GM19035 (cell line): ENCODE results near the gene TCAIM.
A peak's percentile ranks its signal among the peaks of the same experiment; 100 is the strongest.

Source experiments
- ATAC-seq: cut with Tn5 transposase; IDR thresholded peaks from one replicate; pipeline ENCODE4 v1.9.1; 2021; ENCODE audit not compliant: unreplicated experiment

The TCAIM gene, protein sequence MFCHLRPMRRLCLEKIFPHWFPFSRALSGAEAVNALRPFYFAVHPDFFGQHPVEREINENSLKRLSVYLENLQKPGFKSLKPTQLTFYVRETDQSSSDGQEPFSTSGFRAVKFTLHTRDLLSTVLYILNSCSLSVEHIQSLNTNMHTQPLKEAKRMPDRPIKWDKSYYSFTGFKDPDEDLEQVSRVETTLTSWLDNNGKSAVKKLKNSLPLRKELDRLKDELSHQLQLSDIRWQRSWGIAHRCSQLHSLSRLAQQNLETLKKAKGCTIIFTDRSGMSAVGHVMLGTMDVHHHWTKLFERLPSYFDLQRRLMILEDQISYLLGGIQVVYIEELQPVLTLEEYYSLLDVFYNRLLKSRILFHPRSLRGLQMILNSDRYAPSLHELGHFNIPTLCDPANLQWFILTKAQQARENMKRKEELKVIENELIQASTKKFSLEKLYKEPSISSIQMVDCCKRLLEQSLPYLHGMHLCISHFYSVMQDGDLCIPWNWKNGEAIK

DNA sequence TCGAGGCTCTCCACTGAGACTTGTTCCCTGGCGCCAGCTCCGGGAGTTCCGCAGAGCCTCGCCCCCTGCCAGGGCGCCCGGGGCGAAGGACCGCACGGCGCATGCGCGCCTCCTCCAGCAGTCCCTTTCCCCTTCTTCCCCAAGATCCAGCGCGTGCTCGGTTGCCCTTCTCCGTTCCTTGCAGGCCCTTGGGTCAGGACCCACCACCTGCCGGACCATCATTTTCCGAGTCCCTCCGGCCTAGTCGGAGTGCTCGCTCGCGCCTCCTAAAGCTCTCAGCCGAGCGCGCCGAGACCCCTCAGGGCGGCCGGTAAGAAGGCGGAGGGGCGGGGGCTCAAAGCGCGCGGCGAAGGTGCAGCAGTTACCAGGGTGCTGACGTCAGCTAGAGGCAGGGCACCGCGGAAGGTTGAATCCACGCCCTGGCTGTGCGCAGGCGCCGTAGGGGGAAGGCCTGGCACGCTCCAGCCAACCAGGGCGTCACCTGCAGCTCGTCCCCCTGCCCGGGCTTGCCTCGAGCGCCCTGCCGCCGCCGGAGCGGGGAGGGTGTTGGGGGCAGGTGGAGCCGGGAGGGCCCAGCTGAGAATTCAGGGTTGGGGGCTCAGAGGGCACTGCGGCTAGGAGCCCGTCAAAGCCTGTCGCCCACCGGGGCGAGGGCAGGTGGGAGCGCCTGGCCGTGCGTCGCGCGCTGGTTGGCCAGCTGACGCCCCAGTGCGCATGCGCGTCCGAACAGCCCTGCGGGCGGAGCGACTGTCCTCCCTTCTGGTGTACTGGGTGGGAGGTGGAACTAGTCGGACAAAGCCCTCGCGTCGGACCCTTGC, at the start of gene TCAIM:
Gene TCAIM (plus strand): TSS at position 757 of the 818 bp plus-strand sequence. CDS start 16,017 bp downstream, outside the sequence.
- ATAC-seq: peak; percentile 94

DNA sequence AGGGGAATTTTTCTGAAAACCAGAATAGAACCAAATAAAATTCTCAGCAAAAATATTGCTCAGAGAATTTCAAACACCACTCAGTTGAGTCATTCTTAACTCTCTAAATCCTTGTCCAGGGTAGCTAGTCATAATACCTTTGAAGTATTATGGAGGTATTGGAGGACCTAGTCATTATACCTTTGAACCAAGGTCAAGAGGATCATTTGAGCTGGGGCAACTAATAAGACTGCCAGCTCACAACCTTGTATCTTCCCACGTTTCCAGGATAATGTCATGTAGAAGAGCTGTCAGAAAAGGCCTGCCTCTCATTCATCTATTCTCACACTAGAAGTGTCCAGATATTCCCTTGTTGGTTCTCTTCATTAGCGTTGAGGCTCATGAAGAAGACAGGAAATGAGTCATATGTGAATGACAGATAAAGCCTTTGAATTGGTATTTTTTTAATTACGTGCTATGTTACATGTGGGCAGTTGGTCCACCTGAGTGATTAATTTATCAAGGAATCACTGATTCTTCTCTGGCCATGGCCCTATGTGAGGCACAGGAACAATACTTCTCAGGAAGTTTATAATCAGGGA, 48.6 kb upstream of the TCAIM start:
- ATAC-seq: no peak

DNA sequence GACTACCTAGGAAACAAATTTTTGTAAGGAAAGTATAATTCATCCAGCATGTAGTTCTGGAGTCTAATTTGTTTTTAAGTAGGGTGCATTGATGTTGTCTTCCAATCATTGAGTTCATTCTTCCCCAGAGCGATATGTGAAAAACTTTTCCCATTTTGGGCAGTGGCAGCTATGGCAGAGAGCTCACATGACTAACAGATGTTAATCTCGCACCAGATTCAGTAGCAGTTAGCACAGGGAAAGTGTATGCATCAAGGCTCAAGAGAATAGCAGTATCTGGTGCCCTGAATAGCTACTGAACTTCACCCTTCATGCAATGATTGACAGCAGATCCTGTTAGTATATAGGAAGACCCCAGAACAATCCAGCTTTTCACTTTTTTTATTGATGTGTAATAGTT, 46.3 kb upstream of the TCAIM start:
- no peak for ATAC-seq

DNA sequence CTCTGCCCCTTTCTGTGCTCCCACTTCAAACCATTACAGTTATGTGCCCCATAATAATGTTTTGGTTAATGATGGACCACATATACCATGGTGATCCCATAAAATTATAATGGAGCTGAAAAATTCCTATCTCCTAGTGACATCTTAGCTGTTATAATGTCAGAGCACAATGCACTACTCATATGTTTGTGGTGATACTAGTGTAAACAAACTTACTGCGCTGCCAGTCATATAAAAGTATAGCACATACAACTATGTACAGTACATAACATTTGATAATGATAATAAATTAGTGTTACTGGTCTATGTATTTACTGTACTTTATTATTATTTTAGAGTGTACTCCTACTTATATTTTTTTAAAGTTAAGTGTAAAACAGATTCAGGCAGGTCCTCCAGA, 45.6 kb upstream of the TCAIM start:
- no peak for ATAC-seq

DNA sequence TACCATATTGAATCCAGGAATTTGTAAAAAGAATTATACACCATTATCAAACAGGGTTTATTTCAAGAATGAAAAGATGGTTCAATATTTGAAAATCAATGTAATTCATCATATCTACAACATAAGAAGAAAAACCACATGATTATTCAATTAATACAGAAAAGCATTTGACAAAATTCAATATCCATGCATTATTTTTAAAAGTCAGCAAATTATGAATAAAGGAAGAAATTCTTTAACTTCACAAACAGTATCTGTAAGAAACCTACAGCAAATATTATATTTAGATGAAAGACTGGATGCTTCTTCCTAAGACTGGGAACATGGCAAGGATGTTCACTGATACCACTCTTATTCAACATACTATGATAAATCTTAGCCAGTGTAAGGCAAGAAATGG, 41.3 kb upstream of the TCAIM start:
- no peak for ATAC-seq

DNA sequence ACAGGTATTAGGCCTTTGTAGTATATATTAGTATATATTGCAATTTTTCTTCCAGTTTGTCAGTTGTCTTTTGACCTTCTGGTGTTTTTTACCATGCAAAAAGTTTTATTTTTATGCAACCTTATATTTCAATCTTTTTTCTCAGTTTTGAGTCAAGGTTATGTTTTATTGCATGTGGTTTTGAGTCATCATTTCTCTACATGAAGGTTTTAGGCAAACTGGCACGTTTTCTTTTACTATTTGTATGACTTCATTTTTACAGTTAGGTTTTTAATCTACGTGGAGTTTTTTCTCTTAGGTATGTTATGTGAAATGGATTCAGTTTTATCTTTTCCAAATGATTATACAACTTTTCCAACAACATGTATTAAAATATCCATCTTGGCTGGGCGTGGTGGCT, 36.8 kb upstream of the TCAIM start:
- ATAC-seq: no peak

DNA sequence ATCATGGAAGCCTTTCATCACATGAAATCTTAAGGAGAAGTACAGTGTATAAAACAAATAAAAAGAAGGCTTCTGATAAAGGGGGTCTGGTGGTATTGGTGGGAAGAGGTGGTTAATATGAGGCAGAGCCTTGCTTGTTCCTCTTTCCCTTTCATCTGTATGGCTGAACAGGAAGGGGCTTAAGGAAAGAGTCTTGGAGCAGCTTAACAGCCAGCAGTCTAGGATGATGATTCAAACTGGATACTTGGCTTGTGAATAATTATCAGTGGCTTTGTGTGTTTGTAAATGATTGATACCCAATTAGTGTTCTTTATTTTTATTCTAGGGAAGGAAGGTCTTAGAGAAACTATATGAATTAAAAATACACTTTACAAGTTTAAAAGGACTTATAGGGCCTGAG, 29.1 kb upstream of the TCAIM start:
- no peak for ATAC-seq

DNA sequence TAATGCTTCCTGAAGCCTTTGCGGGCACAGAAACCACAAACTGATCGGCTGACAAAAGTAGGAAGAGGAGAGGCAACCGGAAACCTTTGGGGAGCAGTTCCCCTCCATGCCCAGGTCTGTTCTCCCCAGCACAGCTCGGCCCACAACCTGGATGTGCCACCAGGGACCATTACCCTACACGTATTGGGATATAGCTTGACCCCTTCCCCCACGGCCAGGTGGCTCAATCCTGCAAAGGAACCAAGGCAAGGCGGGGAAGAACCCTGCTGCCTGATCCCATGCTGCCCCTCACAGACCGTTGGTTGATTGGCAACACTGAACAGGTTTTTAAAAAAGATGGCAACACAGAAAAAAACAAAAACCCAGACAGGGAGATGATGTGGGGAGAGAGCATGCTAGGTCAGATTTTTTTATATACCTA, 19.7 kb upstream of the TCAIM start:
- ATAC-seq: no peak

DNA sequence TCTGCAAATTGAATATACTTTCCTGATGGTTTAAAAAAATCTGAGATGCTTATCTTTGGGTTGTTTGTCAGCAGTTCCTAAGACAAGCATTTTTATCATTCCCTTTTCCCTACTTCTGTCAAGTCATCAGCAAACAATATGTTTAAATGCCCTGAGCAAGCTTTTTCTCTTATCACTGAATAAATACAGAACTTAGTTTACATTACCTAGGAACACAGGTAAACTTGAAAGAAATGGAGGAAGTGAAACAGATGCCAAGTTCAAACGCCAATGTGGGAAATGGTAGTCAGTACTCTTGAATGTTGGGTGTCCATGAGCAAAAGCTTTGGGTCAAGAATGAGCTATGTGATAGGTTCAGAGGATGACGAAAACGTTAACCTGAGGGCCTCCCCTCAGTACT, 17.2 kb upstream of the TCAIM start:
- ATAC-seq: no peak

DNA sequence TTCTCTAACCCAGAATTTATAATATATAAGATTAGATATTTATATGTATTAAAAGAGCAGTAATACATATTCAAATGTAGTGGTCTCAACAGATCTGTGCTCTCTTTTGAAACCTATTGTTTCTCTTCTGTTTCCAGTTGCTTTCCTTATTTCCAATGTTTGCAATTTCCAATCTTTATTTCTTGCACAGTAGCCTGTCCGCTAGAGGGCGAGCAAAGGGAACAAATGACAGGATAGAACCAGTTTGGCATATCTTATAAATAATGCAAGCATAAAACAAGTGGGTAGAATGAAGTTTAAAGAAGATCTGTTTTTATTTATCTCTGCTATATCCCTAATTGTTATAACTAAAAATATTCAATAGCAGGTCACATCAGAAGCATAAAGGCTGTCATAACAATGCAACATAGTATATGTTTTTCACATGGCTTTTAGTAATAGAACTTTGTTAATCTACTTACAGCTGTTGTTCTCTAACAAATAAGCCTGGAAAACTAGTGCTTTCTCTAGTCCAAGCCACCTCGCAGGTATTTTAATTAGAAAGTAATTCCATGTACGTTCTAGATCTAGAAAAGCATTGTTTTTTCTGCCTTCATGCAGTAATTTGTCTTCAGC, 15.1 kb upstream of the TCAIM start:
- no peak for ATAC-seq

DNA sequence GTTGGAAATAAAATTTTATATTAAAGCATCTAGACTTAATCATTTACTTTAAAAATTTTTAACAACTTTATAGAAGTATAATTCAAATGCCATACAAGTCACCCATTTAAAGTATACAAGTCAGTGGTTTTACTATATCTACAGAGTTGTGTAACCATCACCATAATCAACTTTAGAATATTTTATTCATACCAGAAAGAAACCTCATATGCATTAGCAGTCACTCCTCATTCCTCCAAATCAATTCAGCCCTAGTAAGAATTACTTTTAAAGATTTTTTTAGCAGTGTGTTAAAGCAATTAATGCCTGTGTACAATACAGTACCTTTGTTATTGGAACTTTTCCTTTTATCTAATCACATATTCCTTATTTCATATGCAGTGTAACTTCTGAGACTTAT, 14.0 kb upstream of the TCAIM start:
- ATAC-seq: no peak

DNA sequence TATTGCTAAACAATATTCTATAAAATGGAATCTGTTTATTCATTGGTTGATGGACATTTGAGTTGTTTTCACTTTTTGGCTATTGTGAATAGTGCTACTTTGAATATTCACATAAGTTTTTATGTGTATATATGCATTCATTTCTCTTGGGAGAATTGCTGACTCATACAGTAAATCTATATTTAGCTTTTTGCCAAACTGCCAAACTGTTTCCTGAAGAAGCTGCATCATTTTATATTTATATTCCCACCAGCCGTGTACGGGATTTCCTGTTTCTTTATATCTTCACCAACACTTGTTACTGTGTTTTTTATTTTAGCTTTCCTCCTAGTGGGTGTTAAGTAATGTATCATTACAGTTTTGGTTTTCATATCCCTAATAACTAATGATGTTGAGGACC, 12.5 kb upstream of the TCAIM start:
- no peak for ATAC-seq

DNA sequence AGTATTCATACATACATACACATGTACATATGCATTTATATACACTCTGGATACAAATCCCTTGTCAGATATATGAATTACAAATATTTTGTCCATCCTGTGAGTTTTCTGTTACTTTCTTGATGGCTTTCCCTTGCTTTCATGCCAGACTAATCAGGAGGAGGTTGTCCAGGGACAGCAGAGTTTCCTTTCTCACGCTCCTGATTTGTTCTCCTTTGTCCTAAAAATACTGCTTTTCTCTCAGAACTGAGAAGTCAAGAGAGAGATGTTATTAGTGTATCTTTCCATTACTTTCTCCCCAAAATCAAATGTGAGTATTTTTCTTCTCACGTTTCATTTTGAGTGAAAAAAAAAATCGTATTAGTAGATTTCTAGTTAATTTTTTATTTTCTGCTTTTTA, 12.1 kb upstream of the TCAIM start:
- no peak for ATAC-seq

DNA sequence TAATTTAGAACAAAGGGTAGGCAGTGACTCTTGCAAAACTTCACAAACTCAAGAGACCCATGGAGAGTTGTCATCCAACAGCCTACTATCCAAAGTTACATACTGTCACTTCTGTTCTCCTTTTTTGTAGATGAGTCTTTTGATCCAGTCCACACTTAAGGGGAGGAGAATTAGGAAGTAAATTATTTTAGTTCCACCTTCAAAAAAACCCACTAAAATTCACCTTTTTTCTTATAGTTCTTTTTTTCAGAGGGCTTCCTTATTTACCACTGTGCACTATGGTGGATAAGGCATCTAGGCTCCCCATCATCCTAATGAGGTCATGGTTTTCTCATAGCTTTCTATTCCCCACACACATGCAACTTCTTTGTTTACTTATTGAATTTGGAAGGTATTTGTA, 8.6 kb upstream of the TCAIM start:
- ATAC-seq: no peak

DNA sequence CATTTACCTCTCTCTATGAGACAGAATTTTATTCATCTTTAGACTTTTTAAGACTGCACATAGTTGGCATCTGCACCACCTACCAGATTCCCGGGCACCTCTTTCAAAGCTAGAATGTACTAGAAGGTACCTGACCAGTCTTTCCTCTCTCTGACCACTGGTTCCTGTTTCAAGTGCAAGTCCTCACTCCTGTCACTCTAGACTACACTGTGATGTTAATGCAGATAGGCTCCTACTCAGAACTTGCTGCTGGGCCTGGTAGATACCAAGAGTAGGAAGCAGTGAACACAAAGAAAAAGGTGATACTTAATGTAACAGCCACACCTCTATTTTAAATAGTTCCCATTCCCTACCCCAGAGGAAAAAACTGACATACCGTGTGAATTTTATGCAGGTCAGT, 8.1 kb upstream of the TCAIM start:
- no peak for ATAC-seq

DNA sequence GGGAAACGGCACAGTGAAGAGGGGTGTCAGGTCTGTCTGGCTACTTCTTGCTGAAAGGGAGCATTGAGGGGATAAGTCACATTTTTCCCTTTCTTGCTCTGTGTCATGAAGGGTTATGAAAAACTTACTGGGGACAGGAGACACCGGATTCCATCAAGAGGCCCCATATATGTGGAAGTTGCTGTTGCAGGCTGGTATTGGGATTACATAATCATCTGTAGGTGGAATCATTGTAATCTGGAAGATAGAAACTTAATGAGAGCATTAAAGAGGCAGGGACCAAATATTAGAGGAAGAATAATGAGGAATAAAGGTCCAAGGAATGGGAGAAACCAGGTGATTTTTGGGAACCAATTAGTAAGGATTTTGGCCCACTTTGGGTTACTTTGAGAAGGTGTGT, 4.2 kb upstream of the TCAIM start:
- no peak for ATAC-seq

DNA sequence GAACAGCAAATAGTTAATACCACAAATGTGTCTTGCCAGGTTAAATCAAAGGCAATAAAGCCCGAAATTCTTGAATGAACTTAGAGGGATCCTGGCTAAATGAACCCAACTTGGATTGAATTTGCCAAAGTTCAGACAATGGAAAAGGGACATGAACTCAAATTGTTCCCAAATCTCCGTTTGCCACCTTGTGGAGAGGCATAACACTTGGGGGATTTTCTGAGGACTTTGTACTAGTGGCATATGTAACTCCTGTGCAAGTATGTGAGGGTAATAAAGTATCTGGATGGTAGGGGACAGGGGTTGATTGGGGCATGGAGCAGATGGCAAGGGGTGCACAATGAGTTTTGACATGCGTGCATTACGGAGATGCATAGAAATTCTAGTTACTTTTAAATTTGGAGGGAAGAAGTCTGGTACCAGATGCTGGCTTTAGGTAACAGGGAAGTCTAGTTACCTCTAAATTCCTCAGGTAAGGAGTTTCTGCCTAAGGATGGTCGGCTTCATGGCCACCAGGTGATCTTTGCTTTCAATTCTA, 1.2 kb upstream of the TCAIM start:
- ATAC-seq: no peak

DNA sequence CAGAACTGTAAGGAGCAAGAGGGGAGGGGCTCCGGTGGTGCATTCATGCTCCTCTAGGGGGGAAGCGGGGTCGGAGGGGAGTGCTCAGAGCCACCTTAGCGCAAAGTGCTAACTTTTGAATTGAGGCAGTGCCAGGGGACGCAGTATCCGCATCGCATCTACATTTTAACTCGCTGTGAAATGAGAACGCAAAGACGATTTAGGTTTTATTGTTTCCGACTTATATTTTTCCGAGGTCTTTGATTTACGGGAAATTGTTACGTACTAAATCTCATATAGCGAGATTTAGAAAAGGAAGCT, 212 bp downstream of the TCAIM start:
- no peak for ATAC-seq

DNA sequence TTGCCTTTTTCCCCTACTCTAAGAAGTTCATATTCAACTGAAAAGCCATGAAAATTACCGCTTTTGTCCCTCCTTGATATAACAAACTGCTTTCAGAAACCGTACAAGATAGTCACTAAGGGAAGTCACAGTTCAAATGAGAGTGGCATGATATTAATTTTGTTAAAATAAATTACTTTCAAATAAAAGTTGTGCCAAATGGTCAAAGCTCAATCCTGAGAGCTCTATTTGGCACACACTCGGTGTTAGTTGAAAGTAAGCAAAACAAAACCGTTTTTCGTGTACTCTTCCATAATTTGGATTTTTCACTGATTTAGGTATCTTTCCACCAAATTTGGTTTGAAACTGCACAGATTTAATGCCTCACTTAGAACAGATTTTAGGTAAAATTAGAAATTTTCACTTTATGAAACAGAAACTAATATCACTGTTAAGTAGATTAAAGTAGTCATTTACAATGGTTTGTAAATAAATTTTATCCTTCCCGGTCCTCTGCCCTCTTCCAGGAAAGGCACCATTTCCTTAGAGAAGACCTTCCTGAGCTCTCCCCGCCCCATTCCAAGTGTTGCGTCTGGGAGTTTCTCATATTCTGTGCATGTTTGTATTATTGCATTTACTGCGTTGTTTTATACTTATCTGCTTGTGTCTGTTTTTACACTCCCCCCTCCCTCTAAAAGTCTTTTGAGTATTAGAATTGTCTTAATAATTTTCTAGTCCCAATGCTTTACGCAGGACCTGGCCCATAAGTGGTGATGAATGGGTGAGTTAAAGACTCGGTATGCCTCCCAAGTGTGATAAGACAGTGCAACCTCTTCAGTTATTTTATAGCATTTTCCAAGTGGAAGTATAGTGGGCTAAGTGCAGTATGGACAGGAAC, 853 bp downstream of the TCAIM start:
- no peak for ATAC-seq

DNA sequence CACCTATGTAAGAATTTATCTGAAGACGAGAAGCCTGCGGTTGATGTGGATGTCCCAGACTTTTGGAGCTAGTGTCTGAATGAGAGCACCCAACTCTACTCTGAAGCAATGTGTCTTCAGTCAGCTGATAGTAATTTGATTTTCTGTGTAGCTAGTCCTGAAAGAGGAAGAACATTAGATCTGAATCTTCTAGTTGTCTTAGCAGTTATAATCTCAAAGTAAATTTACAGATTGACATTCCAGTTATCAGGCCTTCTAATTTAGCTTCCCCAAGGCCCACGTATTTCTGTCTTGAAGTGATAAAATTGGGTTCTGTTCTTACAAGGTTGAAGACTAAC, 1.5 kb downstream of the TCAIM start:
- ATAC-seq: no peak
